Inflammatory macrophage (primary cell): ENCODE results near the gene VPS41.
"Not testable (repeated sequence)": the region's sequence is repeated elsewhere in the genome, so short reads cannot be mapped to it uniquely, and the experiment has no call there.

Experiments used
- DNase-seq, 2 donors: peaks; one replicate each; pipeline ENCODE4 v3.0.0-alpha.2; 2020 to 2022
- total RNA-seq, 18 experiments: gene quantifications; one replicate each; lab custom pipeline; 2026; ENCODE audit warnings: mixed read lengths in 6 of 18, inconsistent platforms in 2 of 18; lab: John Stamatoyannopoulos, UW

The VPS41 gene
- total RNA-seq: 105 to 266 (median 215) reads per million in 18 experiments

GRCh38 chr7:38908759-38909335, at the start of gene VPS41:
VPS41 (minus strand) TSS chr7:38909191; CDS start chr7:38909174, 17 bp downstream.
- peak; percentile 78 to 79 for DNase-seq

- DNase-seq: no peak
Measured at GRCh38 chr7:38955892-38956291, 46.9 kb upstream of the VPS41 start.

GRCh38 chr7:38953971-38954370, 45.0 kb upstream of the VPS41 start:
- DNase-seq: no peak

GRCh38 chr7:38953227-38953626, 44.2 kb upstream of the VPS41 start:
- DNase-seq: no peak

GRCh38 chr7:38951213-38951612, 42.2 kb upstream of the VPS41 start:
- DNase-seq: no peak

GRCh38 chr7:38950309-38950708, 41.3 kb upstream of the VPS41 start:
- no peak for DNase-seq

GRCh38 chr7:38947541-38947940, 38.5 kb upstream of the VPS41 start:
- DNase-seq: not testable (repeated sequence)

- no peak for DNase-seq
Measured at GRCh38 chr7:38942431-38943051, 33.5 kb upstream of the VPS41 start.

- DNase-seq: no peak
Measured at GRCh38 chr7:38940774-38941173, 31.8 kb upstream of the VPS41 start.

GRCh38 chr7:38938589-38938988, 29.6 kb upstream of the VPS41 start:
- no peak for DNase-seq

- no peak for DNase-seq
Measured at GRCh38 chr7:38938001-38938485, 29.1 kb upstream of the VPS41 start.

GRCh38 chr7:38936641-38937040, 27.6 kb upstream of the VPS41 start:
- no peak for DNase-seq

GRCh38 chr7:38934536-38934935, 25.5 kb upstream of the VPS41 start:
- DNase-seq: no peak

- no peak for DNase-seq
Measured at GRCh38 chr7:38934051-38934450, 25.1 kb upstream of the VPS41 start.

GRCh38 chr7:38932509-38933168, 23.6 kb upstream of the VPS41 start:
- peak; percentile 59 to 72 for DNase-seq

GRCh38 chr7:38929460-38930171, 20.6 kb upstream of the VPS41 start:
- DNase-seq: peak; percentile 32 to 70

GRCh38 chr7:38928506-38928905, 19.5 kb upstream of the VPS41 start:
- peak; percentile 40 to 50 for DNase-seq

- DNase-seq: no peak
Measured at GRCh38 chr7:38927751-38928150, 18.8 kb upstream of the VPS41 start.

- DNase-seq: no peak
Measured at GRCh38 chr7:38920731-38921130, 11.7 kb upstream of the VPS41 start.

- no peak for DNase-seq
Measured at GRCh38 chr7:38916396-38916795, 7.4 kb upstream of the VPS41 start.

GRCh38 chr7:38909870-38910269, 879 bp upstream of the VPS41 start:
- no peak for DNase-seq

GRCh38 chr7:38907766-38908165, 1.2 kb downstream of the VPS41 start:
- no peak for DNase-seq

GRCh38 chr7:38907066-38907465, 1.9 kb downstream of the VPS41 start:
- peak; percentile 48 to 51 for DNase-seq
